22Rv1 (cell line): ENCODE results near the gene KATNAL2.

Source experiments
- H3K27ac ChIP-seq: fragments of 450-650 bp; 2 replicates; pipeline ENCODE4 v1.5.1; 2017
- CTCF ChIP-seq: fragments of 450-650 bp; IDR thresholded peaks from 2 replicates; pipeline ENCODE4 v1.5.1; 2017; ENCODE audit warnings: mild to moderate bottlenecking
- ZFX ChIP-seq: fragments of 450-650 bp; IDR thresholded peaks from 2 replicates; pipeline ENCODE4 v1.6.1; 2017; ENCODE audit warnings: antibody characterized with exemption, borderline replicate concordance

KATNAL2 gene

DNA sequence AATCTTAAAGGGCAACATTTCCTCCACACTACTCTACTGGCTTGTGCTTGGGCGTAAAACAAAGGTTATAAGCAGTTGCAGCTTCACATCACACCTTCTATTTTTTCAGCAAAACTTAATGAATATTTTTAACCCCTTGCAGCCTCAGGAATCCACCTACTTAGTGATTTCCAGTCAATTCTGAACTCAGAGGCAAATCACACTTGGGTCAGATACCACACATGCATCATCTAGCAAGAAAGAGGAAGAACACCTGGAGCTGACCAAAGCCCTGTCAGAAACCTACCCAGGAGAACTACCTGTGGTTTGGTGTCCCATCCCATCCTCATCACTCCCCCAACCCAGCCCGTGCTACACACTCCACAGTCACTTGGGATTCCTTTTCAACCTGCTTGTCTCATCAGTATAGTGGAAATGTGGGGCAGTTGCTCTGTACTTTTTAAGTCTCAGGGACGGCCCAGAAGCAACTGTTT, 25.6 kb upstream of the KATNAL2 start:
- TF ChIP-seq CTCF = no peak
- no peak for TF ChIP-seq ZFX
- H3K27ac ChIP-seq = no peak overlapping the region

- TF ChIP-seq ZFX (no peak), CTCF (no peak)
Observed at GRCh38 chr18:46892842-46893241, 24.6 kb upstream of the KATNAL2 start.

DNA sequence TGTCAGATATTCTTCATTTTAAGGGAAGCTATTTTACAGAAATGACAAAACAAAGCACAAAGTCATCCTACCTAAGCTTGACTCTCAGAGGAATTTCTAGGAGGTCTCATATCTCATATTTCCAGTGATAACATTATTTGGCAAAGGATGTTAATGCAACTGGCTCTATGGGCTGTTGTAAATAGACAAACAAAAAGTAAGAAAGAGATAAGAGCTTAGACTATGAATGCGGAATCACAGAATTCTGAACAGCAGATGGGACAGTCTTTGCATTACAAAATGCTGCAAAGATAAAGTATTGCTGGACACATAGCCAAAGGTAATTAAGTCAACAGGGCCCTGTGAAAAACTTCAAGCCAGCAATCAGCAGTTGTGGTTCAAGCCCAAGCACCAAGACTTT, 24.0 kb upstream of the KATNAL2 start:
- H3K27ac ChIP-seq = no peak overlapping the region
- TF ChIP-seq ZFX = no peak

More at GRCh38 chr18:46892842-46893241, 24.6 kb upstream of the KATNAL2 start:
- no peak overlapping the region for H3K27ac ChIP-seq

- TF ChIP-seq ZFX (no peak), CTCF (no peak)
Observed at GRCh38 chr18:46894124-46894523, 23.3 kb upstream of the KATNAL2 start.

GRCh38 chr18:46899274-46899948, 18.0 kb upstream of the KATNAL2 start:
- H3K27ac ChIP-seq = no peak overlapping the region

More at GRCh38 chr18:46894124-46894523, 23.3 kb upstream of the KATNAL2 start:
- H3K27ac ChIP-seq = no peak overlapping the region

DNA sequence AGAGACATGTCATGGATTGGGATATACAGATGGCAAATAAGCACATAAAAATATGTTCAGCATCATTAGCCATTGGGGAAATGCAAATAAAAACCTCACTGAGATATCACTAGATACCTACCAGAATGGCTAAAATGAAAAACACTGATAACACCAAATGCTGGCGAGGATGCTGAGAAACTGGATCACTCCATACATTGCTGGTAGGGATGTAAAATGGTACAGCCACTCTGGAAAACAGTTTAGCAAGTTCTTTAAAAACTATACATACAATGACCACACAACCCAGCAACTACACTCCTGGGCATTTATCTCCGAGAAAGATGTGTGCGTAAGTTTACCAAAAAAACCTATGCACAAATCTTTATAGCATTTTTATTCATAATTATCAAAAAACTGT, 14.0 kb upstream of the KATNAL2 start:
- H3K27ac ChIP-seq = no peak overlapping the region
- TF ChIP-seq ZFX (no peak), CTCF (no peak)

More at GRCh38 chr18:46899274-46899948, 18.0 kb upstream of the KATNAL2 start:
- no peak for TF ChIP-seq ZFX
- TF ChIP-seq CTCF = no peak

- TF ChIP-seq CTCF = no peak
- no peak for TF ChIP-seq ZFX
- H3K27ac ChIP-seq = no peak overlapping the region
Observed at GRCh38 chr18:46909497-46909896, 7.9 kb upstream of the KATNAL2 start.

DNA sequence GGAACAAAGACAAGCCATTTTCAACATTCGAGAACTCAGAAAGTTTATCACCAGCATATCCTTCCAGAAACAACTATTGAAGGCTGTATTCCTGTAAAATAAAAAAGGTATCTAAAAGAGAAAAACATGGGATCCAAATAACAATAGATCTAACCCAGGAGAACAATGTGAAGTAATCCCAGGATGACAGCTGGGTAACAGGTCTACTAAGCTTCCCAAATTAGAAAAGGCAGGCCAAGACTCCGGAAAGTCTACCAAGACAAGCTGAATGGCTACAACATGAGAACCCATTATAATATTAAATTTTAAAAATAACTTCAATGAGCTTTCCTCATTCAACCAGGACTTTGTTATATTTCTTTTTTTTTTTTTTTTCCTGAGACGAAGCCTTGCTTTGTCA, 6.5 kb upstream of the KATNAL2 start:
- TF ChIP-seq ZFX (no peak), CTCF (no peak)
- no peak overlapping the region for H3K27ac ChIP-seq
